ENCODE data around the gene BORCS6.

The BORCS6 gene

DNA sequence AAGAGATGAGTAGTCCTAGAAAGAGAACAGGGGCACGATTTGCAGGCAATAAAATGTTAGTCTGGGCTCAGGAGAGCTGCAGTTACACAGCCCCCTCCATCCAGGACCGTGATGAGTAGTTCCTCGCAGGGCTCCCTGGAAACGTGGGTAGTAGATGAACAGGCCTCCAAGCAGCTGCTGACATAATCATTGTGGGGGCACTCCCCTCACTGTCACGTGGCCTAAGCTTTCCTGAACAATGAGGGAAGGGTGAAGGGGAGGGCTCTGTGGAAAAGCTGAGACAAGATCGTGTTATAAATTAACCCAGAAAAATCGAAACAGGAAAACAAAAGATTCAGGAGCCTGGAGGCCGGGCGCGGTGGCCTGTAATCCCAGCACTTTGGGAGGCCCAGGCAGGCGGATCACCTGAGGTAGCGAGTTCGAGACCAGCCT is 36.4 kb downstream of the BORCS6 start:
- peak; percentile 27 for DNase-seq

- DNase-seq = no peak
Measured at GRCh38 chr17:8153031-8153451, 36.9 kb downstream of the BORCS6 start.

DNA sequence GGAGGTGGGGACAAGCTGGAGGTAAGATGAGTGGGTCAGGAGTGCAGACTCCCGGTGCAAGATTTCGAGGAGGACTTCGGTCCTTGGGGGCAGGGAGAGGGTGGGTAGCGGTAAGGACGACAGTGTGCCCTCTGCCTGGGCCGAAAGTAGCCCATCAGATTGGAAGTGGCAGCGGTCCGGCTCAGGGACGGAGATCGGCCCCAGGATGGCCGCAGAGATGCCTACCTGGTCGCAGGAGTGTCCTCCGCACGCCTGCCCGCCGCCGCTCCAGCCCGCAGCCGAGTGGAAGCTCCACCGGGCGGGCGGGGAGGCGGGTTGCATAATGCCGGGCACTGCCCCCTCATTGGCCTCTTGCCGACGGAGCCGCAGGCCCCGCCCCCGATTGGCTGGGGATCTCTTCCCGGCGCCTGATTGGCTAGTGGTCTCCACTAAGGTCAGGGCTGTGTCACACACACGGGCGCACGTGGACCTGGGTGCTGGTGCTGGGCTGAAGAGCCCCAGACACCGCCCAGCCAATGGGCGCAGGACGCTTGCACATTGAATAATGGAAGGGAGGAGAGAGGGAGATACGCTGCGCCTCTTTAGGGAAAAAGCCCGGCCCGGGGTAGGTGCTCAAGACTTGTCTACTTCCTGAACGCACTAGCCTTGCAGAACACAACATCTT is 37.7 kb downstream of the BORCS6 start, which contains the start of gene PER1:
PER1 (minus strand) TSS at position 293 of the 664 bp plus-strand sequence. CDS start 1,698 bp downstream, outside the sequence.
- DNase-seq = peak; percentile 37

DNA sequence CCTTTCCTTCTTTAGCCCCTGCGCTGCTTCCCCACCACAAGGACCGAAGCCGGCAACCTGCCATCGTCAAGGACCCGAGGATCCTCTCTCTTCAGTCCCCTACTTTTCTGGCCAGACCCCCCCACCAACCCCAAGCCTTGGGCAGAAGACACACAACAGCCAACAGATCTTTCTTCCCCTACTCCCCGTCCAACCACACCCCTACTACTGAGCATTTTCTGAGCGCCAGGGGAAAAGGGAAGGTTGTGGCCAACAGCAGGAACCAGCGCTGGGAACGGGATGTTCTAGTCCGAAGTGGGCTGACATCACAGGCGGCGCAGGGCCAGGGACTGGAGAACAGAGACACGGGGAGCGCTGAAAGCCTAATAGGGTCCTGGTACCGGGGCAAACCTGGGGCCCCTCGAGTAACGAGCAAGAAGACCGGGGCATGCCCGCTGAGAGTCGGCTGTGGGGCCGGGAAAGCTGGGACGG is 38.3 kb downstream of the BORCS6 start:
- DNase-seq = no peak

DNA sequence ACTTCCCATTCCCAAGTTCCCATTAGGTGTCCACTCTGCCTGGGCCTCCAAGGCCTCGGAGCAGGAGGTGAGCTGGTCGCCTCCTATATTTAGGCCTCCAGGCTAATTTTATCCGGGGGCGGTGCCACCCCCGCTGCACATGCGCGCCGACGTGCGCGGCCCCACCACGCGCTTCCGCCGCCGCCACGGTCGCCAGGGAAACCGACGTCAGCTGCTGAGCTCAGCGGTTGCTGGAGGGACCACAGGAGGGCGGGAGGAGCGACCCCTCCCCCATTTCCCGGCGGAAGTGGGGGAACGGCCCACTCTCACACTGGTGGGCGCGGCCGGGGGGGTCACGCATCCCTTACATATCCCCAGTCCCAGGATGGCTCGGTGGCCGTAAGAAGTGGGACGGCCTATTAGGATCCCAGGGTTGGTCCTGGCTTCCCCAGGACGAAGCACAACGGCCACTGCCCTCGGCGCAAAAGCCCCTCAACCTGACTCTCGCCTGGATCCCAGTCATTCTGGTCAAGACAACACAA is 38.8 kb downstream of the BORCS6 start:
- no peak for DNase-seq

GRCh38 chr17:8150194-8151119 is 39.5 kb downstream of the BORCS6 start:
- DNase-seq = no peak

DNA sequence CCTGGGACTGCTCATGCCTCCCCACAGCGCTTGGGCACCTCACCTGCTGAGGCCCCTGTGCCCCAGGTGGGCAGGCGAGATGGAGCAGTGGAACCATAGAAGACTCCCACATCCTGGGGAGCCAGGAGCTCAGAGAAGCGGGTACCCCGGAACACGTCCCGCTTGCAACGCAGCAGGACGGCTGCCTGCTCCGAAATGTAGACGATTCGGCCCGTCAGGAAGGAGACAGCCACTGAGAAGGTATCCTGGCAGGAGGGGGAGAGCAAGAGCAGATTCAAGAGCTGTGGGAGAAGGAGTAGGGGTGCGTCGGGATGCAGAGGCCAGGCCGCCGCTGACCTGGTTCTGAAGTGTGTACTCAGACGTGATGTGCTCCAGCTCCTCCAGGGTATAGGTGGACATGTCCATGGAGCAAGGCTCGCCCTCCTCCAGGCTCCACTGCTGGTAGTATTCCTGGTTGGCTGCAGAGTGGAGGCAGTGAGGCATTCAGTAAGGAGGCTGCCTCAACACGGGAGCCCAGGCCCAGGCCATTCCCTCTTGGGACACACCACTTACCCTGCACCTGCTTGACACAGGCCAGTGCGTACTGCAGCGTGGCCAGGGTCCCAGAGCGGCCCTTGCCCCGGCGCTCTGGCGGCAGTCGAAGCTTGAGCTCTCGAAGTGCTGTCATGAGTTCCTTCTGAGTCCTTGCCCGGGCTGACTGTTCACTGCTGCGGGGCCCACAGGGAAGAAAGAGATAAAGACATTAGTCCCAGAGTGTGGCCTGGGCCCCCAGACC is 40.4 kb downstream of the BORCS6 start:
- DNase-seq = no peak

- DNase-seq = no peak
Measured at GRCh38 chr17:8148560-8148959, 41.4 kb downstream of the BORCS6 start.

- DNase-seq = no peak
Measured at GRCh38 chr17:8147805-8148404, 42.1 kb downstream of the BORCS6 start.

- DNase-seq = no peak
Measured at GRCh38 chr17:8147141-8147804, 42.7 kb downstream of the BORCS6 start.

DNA sequence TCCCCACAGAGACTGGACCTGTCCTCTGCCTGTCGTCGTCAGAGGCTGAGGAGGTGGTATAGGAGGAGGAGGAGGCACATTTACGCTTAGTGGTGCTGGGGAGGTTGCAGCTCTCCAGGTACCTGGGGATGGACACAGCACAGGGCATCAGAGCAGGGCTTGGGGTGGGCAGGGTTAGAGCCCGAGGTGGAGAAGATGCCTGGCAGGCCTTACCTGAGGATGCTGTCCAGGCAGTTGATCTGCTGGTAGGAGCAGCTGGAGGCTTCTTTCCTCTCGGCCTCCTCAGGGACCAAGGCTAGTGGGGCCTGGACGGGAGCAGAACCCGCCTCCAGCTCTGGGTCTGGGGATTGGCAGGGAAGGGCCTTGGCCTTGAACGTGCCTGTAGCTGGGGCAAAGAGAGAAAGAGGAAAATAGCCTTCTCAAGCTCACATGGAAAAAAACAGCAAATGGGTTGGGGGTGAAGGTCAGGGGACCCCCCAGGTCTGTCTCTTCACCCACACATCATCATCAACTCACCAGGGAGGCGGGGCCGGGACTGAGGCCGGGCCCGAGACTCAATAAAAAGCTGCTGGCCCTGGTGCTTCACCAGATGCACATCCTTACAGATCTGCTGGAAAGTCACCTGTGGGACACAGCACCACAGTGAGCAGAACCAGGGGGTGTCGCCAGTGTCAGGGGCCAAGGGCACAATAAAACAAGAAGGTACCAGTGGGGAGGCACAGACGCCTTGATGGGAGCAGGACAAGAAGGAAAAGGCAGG is 43.4 kb downstream of the BORCS6 start:
- DNase-seq = no peak

DNA sequence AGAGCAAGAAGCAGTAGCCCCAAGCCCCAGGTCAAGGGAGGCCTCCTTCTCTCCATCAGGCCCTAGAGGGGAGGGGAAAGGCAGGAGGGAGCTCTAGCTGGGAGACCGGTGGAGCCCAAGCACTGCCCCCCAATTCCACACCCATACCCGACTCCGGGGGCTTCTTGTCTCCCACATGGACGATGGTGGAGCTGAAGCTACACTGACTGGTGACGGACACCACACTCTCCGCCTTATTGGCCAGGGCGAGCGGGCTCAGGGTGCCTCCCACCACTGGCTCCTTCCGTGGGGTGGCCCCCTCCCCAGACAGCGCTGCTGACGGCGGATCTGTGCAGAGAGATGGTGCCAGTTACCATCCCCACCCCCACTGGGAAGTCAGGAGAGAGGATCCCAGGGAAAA is 44.2 kb downstream of the BORCS6 start:
- no peak for DNase-seq

- DNase-seq = no peak
Measured at GRCh38 chr17:8144401-8145231, 45.4 kb downstream of the BORCS6 start.

- no peak for DNase-seq
Measured at GRCh38 chr17:8143581-8144400, 46.2 kb downstream of the BORCS6 start.

- DNase-seq = no peak
Measured at GRCh38 chr17:8142887-8143580, 46.9 kb downstream of the BORCS6 start.

DNA sequence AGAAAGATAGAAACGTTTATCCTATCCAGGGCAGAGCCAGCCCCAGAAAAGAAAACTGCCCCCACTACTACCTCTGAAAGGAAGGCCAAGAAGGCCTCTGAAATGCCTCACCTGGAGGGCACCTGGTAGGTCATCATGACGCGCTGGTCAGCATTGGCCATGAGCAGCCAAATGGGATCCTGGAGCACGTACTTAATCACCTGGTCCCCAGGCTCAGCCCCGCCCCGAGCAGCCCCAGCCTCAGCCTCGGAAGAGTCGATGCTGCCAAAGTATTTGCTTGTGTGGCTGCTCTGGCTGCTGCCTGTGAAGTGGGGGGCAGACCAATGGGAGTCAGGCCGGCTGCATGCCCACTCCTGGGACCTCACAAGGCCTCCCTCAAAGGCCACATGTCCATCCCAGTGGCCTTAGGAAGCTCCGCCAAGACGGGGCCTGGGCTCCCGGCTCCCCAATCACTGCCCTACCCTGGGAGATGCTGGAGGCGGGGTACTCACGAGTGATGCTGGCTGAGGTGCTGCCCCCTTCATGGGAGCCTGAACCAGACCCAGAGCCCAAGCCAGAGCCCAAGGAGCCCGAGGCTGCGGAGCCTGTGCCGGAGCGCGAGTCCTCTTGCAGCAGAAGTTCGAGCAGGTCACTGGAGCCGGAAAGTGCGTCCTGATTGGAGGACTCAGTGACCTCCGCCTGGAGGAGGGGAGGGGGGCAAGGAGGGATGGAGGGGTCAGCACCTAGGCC is 47.7 kb downstream of the BORCS6 start:
- DNase-seq = no peak

- no peak for DNase-seq
Measured at GRCh38 chr17:8141741-8142140, 48.2 kb downstream of the BORCS6 start.

DNA sequence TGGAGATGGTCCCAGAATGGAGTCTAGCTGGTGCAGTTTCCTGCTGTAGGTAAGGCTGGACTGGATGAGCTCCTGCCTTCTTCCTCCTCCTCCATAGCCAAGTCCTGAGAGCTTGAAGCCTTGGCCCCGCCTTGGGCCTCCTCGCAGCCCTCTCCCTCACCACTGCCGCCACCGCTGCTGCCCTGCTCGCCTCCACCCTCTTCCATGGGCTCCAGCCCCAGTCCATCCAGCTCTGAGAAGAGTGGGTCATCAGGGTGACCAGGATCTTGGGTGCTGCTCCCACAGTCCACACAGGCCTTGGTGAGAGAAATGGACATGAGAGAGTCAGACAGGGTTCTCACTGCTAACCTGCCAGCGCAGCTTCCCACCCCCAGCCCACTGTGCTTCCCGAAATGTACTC is 48.9 kb downstream of the BORCS6 start:
- DNase-seq = no peak

Measured in NCI-H1694 (cell line).